HUES6 (cell line): ENCODE measurements around the gene CPE.

ENCODE experiments used
- H3K27ac ChIP-seq: 2 replicates; pipeline ENCODE4 v1.7.0; 2013; ENCODE audit warnings: low read depth, mild to moderate bottlenecking, low read length, inconsistent platforms
- H3K27me3 ChIP-seq: 2 replicates; pipeline ENCODE4 v1.6.1; 2013; ENCODE audit warnings: low read length; ENCODE audit not compliant: control insufficient read depth, insufficient read depth
- H3K36me3 ChIP-seq: 2 replicates; pipeline ENCODE4 v1.6.1; 2013; ENCODE audit warnings: low read length; ENCODE audit not compliant: control insufficient read depth, insufficient read depth
- H3K4me1 ChIP-seq: 2 replicates; pipeline ENCODE4 v1.6.1; 2013; ENCODE audit warnings: low read length; ENCODE audit not compliant: control insufficient read depth, insufficient read depth
- H3K4me3 ChIP-seq: 2 replicates; pipeline ENCODE4 v1.5.1; 2013; ENCODE audit warnings: low read depth, low read length
- H3K9ac ChIP-seq: one replicate; pipeline ENCODE4 v1.6.1; 2013; ENCODE audit warnings: mild to moderate bottlenecking, low read length
- H3K9me3 ChIP-seq: 2 replicates; pipeline ENCODE4 v1.6.1; 2013; ENCODE audit warnings: low read depth, low read length; ENCODE audit not compliant: control insufficient read depth, insufficient read depth

Gene CPE

GRCh38 chr4:165345666-165346417 is 33.0 kb upstream of the CPE start:
- Histone ChIP-seq H3K9me3 (no peaks in the 10 kb centered on the region), H3K9ac (no peak overlapping the region), H3K4me3 (no peak overlapping the region), H3K27ac (no peak overlapping the region), H3K36me3 (peaks cover 19% of the 10 kb centered on the region), H3K4me1 (no peaks in the 10 kb centered on the region), H3K27me3 (no peaks in the 10 kb centered on the region)

GRCh38 chr4:165347647-165348569 is 30.9 kb upstream of the CPE start:
- no peaks in the 10 kb centered on the region for H3K4me1 ChIP-seq
- no peak overlapping the region for H3K9ac ChIP-seq
- no peak overlapping the region for H3K4me3 ChIP-seq
- no peaks in the 10 kb centered on the region for H3K9me3 ChIP-seq
- no peak overlapping the region for H3K27ac ChIP-seq
- no peaks in the 10 kb centered on the region for H3K36me3 ChIP-seq
- no peaks in the 10 kb centered on the region for H3K27me3 ChIP-seq

GRCh38 chr4:165351359-165352130 is 27.3 kb upstream of the CPE start:
- Histone ChIP-seq H3K4me1 (no peaks in the 10 kb centered on the region), H3K27ac (no peak overlapping the region), H3K9ac (no peak overlapping the region), H3K4me3 (no peak overlapping the region), H3K27me3 (no peaks in the 10 kb centered on the region), H3K36me3 (no peaks in the 10 kb centered on the region), H3K9me3 (peaks cover 8% of the 10 kb centered on the region; the same call in 1 of the 2 replicates)

- peaks cover 8% of the 10 kb centered on the region; the same call in 1 of the 2 replicates for H3K9me3 ChIP-seq
- H3K36me3 ChIP-seq, result no peaks in the 10 kb centered on the region
- no peaks in the 10 kb centered on the region for H3K4me1 ChIP-seq
- H3K9ac ChIP-seq, result no peak overlapping the region
- H3K27ac ChIP-seq, result no peak overlapping the region
- no peak overlapping the region for H3K4me3 ChIP-seq
- no peaks in the 10 kb centered on the region for H3K27me3 ChIP-seq
These were observed 22.9 kb upstream of the CPE start for GRCh38 chr4:165355900-165356300.

- H3K36me3 ChIP-seq, result no peaks in the 10 kb centered on the region
These were observed 19.3 kb upstream of the CPE start for GRCh38 chr4:165359506-165359905.

GRCh38 chr4:165360041-165360695 is 18.6 kb upstream of the CPE start:
- Histone ChIP-seq H3K36me3 (no peaks in the 10 kb centered on the region), H3K27me3 (no peaks in the 10 kb centered on the region), H3K4me3 (no peak overlapping the region), H3K9me3 (no peaks in the 10 kb centered on the region), H3K9ac (no peak overlapping the region), H3K27ac (no peak overlapping the region), H3K4me1 (peaks cover 9% of the 10 kb centered on the region)

More at GRCh38 chr4:165359506-165359905, 19.3 kb upstream of the CPE start:
- Histone ChIP-seq H3K4me1 (peaks cover 2% of the 10 kb centered on the region), H3K9me3 (no peaks in the 10 kb centered on the region), H3K27me3 (no peaks in the 10 kb centered on the region), H3K4me3 (no peak overlapping the region), H3K27ac (no peak overlapping the region), H3K9ac (no peak overlapping the region)

GRCh38 chr4:165360985-165361670 is 17.7 kb upstream of the CPE start:
- Histone ChIP-seq H3K4me3 (no peak overlapping the region), H3K9me3 (no peaks in the 10 kb centered on the region), H3K9ac (no peak overlapping the region), H3K4me1 (peaks cover 11% of the 10 kb centered on the region), H3K36me3 (no peaks in the 10 kb centered on the region), H3K27me3 (no peaks in the 10 kb centered on the region), H3K27ac (no peak overlapping the region)

- Histone ChIP-seq H3K9me3 (no peaks in the 10 kb centered on the region), H3K4me3 (no peak overlapping the region), H3K9ac (no peak overlapping the region), H3K27me3 (no peaks in the 10 kb centered on the region), H3K27ac (no peak overlapping the region), H3K4me1 (peaks cover 11% of the 10 kb centered on the region), H3K36me3 (no peaks in the 10 kb centered on the region)
These were observed 17.0 kb upstream of the CPE start for GRCh38 chr4:165361810-165362209.

GRCh38 chr4:165364452-165365080 is 14.2 kb upstream of the CPE start:
- Histone ChIP-seq H3K9me3 (no peaks in the 10 kb centered on the region), H3K4me1 (peaks cover 21% of the 10 kb centered on the region), H3K27me3 (no peaks in the 10 kb centered on the region), H3K27ac (no peak overlapping the region), H3K36me3 (no peaks in the 10 kb centered on the region), H3K9ac (no peak overlapping the region), H3K4me3 (no peak overlapping the region)

GRCh38 chr4:165367040-165367439 is 11.8 kb upstream of the CPE start:
- Histone ChIP-seq H3K9ac (no peak overlapping the region), H3K4me3 (no peak overlapping the region), H3K36me3 (no peaks in the 10 kb centered on the region), H3K9me3 (no peaks in the 10 kb centered on the region), H3K27me3 (no peaks in the 10 kb centered on the region), H3K27ac (no peak overlapping the region), H3K4me1 (peaks cover 21% of the 10 kb centered on the region)
